HEK293 (cell line): ENCODE measurements around the gene RRP12.

Source experiments
- EGR2 ChIP-seq: fragments of 450-650 bp; formaldehyde crosslinking; IDR thresholded peaks from 2 replicates; pipeline ENCODE4 v1.5.1; 2016; ENCODE audit warnings: low read depth, missing biosample characterization, missing genetic modification characterization
- GLIS1 ChIP-seq: fragments of 450-650 bp; formaldehyde crosslinking; IDR thresholded peaks from 2 replicates; pipeline ENCODE4 v1.5.1; 2016; ENCODE audit warnings: missing biosample characterization, missing genetic modification characterization
- IKZF3 ChIP-seq: fragments of 450-650 bp; IDR thresholded peaks from 2 replicates; pipeline ENCODE4 v1.5.0; 2018; ENCODE audit warnings: missing biosample characterization, mild to moderate bottlenecking, missing genetic modification characterization, moderate library complexity
- KLF16 ChIP-seq: fragments of 450-650 bp; formaldehyde crosslinking; IDR thresholded peaks from 2 replicates; pipeline ENCODE4 v1.5.1; 2017; ENCODE audit warnings: missing biosample characterization, missing genetic modification characterization
- PRDM1 ChIP-seq: fragments of 450-650 bp; formaldehyde crosslinking; IDR thresholded peaks from 2 replicates; pipeline ENCODE4; 2016; ENCODE audit warnings: missing biosample characterization, missing genetic modification characterization
- SCRT2 ChIP-seq: fragments of 450-650 bp; formaldehyde crosslinking; IDR thresholded peaks from 2 replicates; pipeline ENCODE4 v1.5.1; 2016; ENCODE audit warnings: missing biosample characterization, missing genetic modification characterization
- TCF7L2 ChIP-seq: IDR thresholded peaks from 2 replicates; pipeline ENCODE4 v1.6.1; 2011; ENCODE audit warnings: low read depth, mild to moderate bottlenecking, inconsistent platforms, low read length, moderate library complexity, borderline replicate concordance
- YY2 ChIP-seq: fragments of 450-650 bp; formaldehyde crosslinking; IDR thresholded peaks from 2 replicates; pipeline ENCODE4 v1.5.1; 2016; ENCODE audit warnings: missing biosample characterization, missing genetic modification characterization
- ZBTB7A ChIP-seq: fragments of 450-650 bp; formaldehyde crosslinking; IDR thresholded peaks from 2 replicates; pipeline ENCODE4 v1.5.1; 2016; ENCODE audit warnings: low read depth, missing biosample characterization, missing genetic modification characterization
- ZFP3 ChIP-seq: fragments of 450-650 bp; formaldehyde crosslinking; IDR thresholded peaks from 2 replicates; pipeline ENCODE4 v1.5.1; 2016; ENCODE audit warnings: low read depth, missing biosample characterization, missing genetic modification characterization
- ZFP69B ChIP-seq: fragments of 450-650 bp; formaldehyde crosslinking; IDR thresholded peaks from 2 replicates; pipeline ENCODE4 v1.5.1; 2016; ENCODE audit warnings: missing biosample characterization, missing genetic modification characterization
- ZNF133 ChIP-seq: fragments of 450-650 bp; formaldehyde crosslinking; IDR thresholded peaks from 2 replicates; pipeline ENCODE4 v1.5.1; 2016; ENCODE audit warnings: missing biosample characterization, missing genetic modification characterization
- ZNF140 ChIP-seq: fragments of 450-650 bp; formaldehyde crosslinking; IDR thresholded peaks from 2 replicates; pipeline ENCODE4 v1.5.1; 2016; ENCODE audit warnings: missing biosample characterization, missing genetic modification characterization
- ZNF155 ChIP-seq: fragments of 450-650 bp; formaldehyde crosslinking; IDR thresholded peaks from 2 replicates; pipeline ENCODE4 v1.5.1; 2016; ENCODE audit warnings: missing biosample characterization, missing genetic modification characterization
- ZNF16 ChIP-seq: fragments of 450-650 bp; formaldehyde crosslinking; IDR thresholded peaks from 2 replicates; pipeline ENCODE4 v1.5.1; 2016; ENCODE audit warnings: low read depth, missing biosample characterization, missing genetic modification characterization
- ZNF23 ChIP-seq: fragments of 450-650 bp; formaldehyde crosslinking; IDR thresholded peaks from 2 replicates; pipeline ENCODE4 v1.5.1; 2016; ENCODE audit warnings: missing biosample characterization, missing genetic modification characterization, borderline replicate concordance
- ZNF266 ChIP-seq: fragments of 450-650 bp; formaldehyde crosslinking; IDR thresholded peaks from 2 replicates; pipeline ENCODE4 v1.5.1; 2016; ENCODE audit warnings: missing biosample characterization, missing genetic modification characterization, low read depth
- ZNF324 ChIP-seq: fragments of 450-650 bp; formaldehyde crosslinking; IDR thresholded peaks from 2 replicates; pipeline ENCODE4 v1.5.1; 2016; ENCODE audit warnings: missing biosample characterization, missing genetic modification characterization
- ZNF350 ChIP-seq: fragments of 450-650 bp; formaldehyde crosslinking; IDR thresholded peaks from 2 replicates; pipeline ENCODE4 v1.5.0; 2017; ENCODE audit warnings: missing biosample characterization, mild to moderate bottlenecking, missing genetic modification characterization
- ZNF366 ChIP-seq: fragments of 450-650 bp; formaldehyde crosslinking; conservative IDR thresholded peaks from 2 replicates; pipeline ENCODE4 v1.5.1; 2016; ENCODE audit warnings: missing biosample characterization, missing genetic modification characterization
- ZNF394 ChIP-seq: fragments of 450-650 bp; formaldehyde crosslinking; IDR thresholded peaks from 2 replicates; pipeline ENCODE4 v1.5.1; 2016; ENCODE audit warnings: missing biosample characterization, missing genetic modification characterization, mild to moderate bottlenecking, moderate library complexity, borderline replicate concordance
- ZNF398 ChIP-seq: fragments of 450-650 bp; formaldehyde crosslinking; IDR thresholded peaks from 2 replicates; pipeline ENCODE4 v1.5.1; 2017; ENCODE audit warnings: missing biosample characterization, missing genetic modification characterization
- ZNF473 ChIP-seq: fragments of 450-650 bp; formaldehyde crosslinking; IDR thresholded peaks from 2 replicates; pipeline ENCODE4 v1.5.1; 2017; ENCODE audit warnings: missing biosample characterization, missing genetic modification characterization
- ZNF488 ChIP-seq: fragments of 450-650 bp; formaldehyde crosslinking; IDR thresholded peaks from 2 replicates; pipeline ENCODE4 v1.5.1; 2016; ENCODE audit warnings: missing biosample characterization, missing genetic modification characterization
- ZNF501 ChIP-seq: fragments of 450-650 bp; formaldehyde crosslinking; IDR thresholded peaks from 2 replicates; pipeline ENCODE4 v1.5.1; 2016; ENCODE audit warnings: missing biosample characterization, missing genetic modification characterization
- ZNF548 ChIP-seq: fragments of 450-650 bp; formaldehyde crosslinking; IDR thresholded peaks from 2 replicates; pipeline ENCODE4 v1.5.1; 2016; ENCODE audit warnings: missing biosample characterization, missing genetic modification characterization
- ZNF555 ChIP-seq: fragments of 450-650 bp; formaldehyde crosslinking; conservative IDR thresholded peaks from 2 replicates; pipeline ENCODE4 v1.5.1; 2017; ENCODE audit warnings: missing biosample characterization, mild to moderate bottlenecking, missing genetic modification characterization, inconsistent platforms
- ZNF585B ChIP-seq: fragments of 450-650 bp; formaldehyde crosslinking; IDR thresholded peaks from 2 replicates; pipeline ENCODE4 v1.5.1; 2016; ENCODE audit warnings: missing biosample characterization, missing genetic modification characterization
- ZNF600 ChIP-seq: fragments of 450-650 bp; formaldehyde crosslinking; IDR thresholded peaks from 2 replicates; pipeline ENCODE4 v1.5.1; 2016; ENCODE audit warnings: missing biosample characterization, missing genetic modification characterization
- ZNF639 ChIP-seq: fragments of 450-650 bp; formaldehyde crosslinking; IDR thresholded peaks from 2 replicates; pipeline ENCODE4 v1.5.1; 2016; ENCODE audit warnings: missing biosample characterization, missing genetic modification characterization
- ZNF654 ChIP-seq: fragments of 450-650 bp; formaldehyde crosslinking; IDR thresholded peaks from 2 replicates; pipeline ENCODE4 v1.5.1; 2016; ENCODE audit warnings: low read depth, missing biosample characterization, missing genetic modification characterization
- ZNF776 ChIP-seq: fragments of 450-650 bp; formaldehyde crosslinking; IDR thresholded peaks from 2 replicates; pipeline ENCODE4 v1.5.0; 2017; ENCODE audit warnings: missing biosample characterization, missing genetic modification characterization, borderline replicate concordance
- TF ChIP-seq, protein P1 (sequence below): fragments of 450-650 bp; formaldehyde crosslinking; IDR thresholded peaks from 2 replicates; pipeline ENCODE4 v1.5.1; 2016; ENCODE audit warnings: missing biosample characterization, missing genetic modification characterization, borderline replicate concordance
- TF ChIP-seq, protein P2 (sequence below): fragments of 450-650 bp; formaldehyde crosslinking; IDR thresholded peaks from 2 replicates; pipeline ENCODE4 v1.5.1; 2016; ENCODE audit warnings: missing biosample characterization, missing genetic modification characterization

Gene RRP12

DNA sequence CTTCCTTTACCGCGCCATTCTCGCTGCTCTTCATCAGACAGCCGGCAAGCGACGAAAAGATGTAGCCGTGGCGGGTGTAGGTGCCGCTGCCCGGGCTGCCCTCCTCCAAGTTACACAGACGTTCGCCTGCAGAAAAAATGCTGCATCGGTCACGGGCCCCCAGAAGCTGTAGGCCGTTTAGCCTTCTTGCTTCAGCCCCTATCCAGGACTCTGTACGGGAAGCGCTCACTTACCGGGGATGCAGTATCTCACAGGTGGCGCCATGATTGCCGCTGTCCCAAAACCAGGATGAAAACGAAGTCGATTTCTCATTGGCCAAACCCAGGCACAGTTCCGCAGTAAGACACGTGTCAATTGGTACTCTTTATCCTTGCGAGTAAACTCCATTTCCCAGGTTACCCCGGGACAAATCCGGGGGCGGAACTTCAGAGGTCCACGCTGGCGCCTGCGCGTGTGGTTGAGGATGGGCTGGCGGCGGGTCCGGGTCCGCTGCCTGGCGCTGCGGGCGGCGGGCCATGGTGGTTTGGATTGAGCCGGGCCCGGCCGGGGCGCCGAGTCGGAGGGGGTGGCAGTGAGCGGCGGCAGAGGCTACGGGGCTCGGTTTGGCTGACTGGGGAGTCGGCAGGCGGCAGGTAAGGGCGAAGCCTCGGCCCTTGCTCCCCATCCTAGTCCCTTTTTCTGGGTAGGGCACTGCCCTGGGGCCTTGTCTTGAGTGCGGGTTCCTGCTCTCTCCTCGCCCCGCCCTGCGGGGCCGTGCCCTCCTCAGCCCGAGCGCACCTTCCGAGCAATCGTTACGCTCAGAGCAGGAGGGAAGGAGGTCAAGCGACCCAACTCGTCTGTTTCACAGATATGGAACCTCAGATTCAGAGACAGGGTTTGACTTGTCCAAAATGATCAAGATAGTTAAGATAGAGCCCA lies 44.8 kb upstream of the RRP12 start, which contains the start of the genes EXOSC1 and ZDHHC16 (continued):
- no peak for TF ChIP-seq ZNF398 (tag by site-specific recombination)
- TF ChIP-seq, protein P1, sequence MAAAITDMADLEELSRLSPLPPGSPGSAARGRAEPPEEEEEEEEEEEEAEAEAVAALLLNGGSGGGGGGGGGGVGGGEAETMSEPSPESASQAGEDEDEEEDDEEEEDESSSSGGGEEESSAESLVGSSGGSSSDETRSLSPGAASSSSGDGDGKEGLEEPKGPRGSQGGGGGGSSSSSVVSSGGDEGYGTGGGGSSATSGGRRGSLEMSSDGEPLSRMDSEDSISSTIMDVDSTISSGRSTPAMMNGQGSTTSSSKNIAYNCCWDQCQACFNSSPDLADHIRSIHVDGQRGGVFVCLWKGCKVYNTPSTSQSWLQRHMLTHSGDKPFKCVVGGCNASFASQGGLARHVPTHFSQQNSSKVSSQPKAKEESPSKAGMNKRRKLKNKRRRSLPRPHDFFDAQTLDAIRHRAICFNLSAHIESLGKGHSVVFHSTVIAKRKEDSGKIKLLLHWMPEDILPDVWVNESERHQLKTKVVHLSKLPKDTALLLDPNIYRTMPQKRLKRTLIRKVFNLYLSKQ = no peak
- TF ChIP-seq ZFP3 (tag by site-specific recombination) = no peak
- no peak for TF ChIP-seq ZNF776
- TF ChIP-seq ZNF555 = no peak
- no peak for TF ChIP-seq ZNF585B
- TF ChIP-seq ZNF600 (tag by site-specific recombination) = peak; percentile 93
- peak; percentile 79 for TF ChIP-seq EGR2 (tag by site-specific recombination)
- TF ChIP-seq ZNF639 (tag by site-specific recombination) = peak; percentile 39; the same call in 1 of the 2 replicates
- no peak for TF ChIP-seq ZNF473 (tag by site-specific recombination)
- peak; percentile 93 for TF ChIP-seq YY2 (tag by site-specific recombination)
- no peak for TF ChIP-seq PRDM1 (tag by site-specific recombination)
- no peak for TF ChIP-seq ZNF366 (tag by site-specific recombination)
- no peak for TF ChIP-seq ZNF23 (tag by site-specific recombination)
- peak; percentile 81; the same call in 1 of the 2 replicates for TF ChIP-seq ZNF501 (tag by site-specific recombination)
- peak; percentile 30; the same call in 1 of the 2 replicates for TF ChIP-seq GLIS1 (tag by site-specific recombination)
- no peak for TF ChIP-seq TCF7L2
- TF ChIP-seq ZFP69B (tag by site-specific recombination) = no peak
- no peak for TF ChIP-seq ZNF133 (tag by site-specific recombination)
- TF ChIP-seq, protein P2, sequence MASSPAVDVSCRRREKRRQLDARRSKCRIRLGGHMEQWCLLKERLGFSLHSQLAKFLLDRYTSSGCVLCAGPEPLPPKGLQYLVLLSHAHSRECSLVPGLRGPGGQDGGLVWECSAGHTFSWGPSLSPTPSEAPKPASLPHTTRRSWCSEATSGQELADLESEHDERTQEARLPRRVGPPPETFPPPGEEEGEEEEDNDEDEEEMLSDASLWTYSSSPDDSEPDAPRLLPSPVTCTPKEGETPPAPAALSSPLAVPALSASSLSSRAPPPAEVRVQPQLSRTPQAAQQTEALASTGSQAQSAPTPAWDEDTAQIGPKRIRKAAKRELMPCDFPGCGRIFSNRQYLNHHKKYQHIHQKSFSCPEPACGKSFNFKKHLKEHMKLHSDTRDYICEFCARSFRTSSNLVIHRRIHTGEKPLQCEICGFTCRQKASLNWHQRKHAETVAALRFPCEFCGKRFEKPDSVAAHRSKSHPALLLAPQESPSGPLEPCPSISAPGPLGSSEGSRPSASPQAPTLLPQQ (tag by site-specific recombination) = peak; percentile 85
- TF ChIP-seq ZNF350 (tag by site-specific recombination) = no peak
- TF ChIP-seq ZNF140 (tag by site-specific recombination) = no peak
- TF ChIP-seq SCRT2 = peak; percentile 96
- TF ChIP-seq ZNF266 = no peak
- peak; percentile 72; the same call in 1 of the 2 replicates for TF ChIP-seq KLF16 (tag by site-specific recombination)
- no peak for TF ChIP-seq ZNF155
- TF ChIP-seq ZNF394 (tag by site-specific recombination) = no peak
- no peak for TF ChIP-seq ZNF488 (tag by site-specific recombination)
- TF ChIP-seq ZNF654 (tag by site-specific recombination) = no peak
- TF ChIP-seq ZNF16 = no peak
- no peak for TF ChIP-seq ZBTB7A (tag by site-specific recombination)
- TF ChIP-seq ZNF324 (tag by site-specific recombination) = peak; percentile 54; the same call in 1 of the 2 replicates
- TF ChIP-seq ZNF548 = no peak
- no peak for TF ChIP-seq IKZF3 (tag by site-specific recombination)
